Stomach smooth muscle (tissue), 2 donors: ENCODE measurements around the gene ACAA1.

Experiments
- H3K27ac ChIP-seq: one replicate; pipeline ENCODE4 v1.7.0; 2013; ENCODE audit warnings: mild to moderate bottlenecking, low read length, inconsistent platforms
- H3K27me3 ChIP-seq, 2 donors: one replicate each; pipeline ENCODE4 v1.7.0; 2013; ENCODE audit warnings: low read length in 2 of 2; ENCODE audit not compliant: insufficient read depth in 2 of 2, control insufficient read depth in 1 of 2
- H3K36me3 ChIP-seq, 2 donors: one replicate each; pipeline ENCODE4 v1.7.0; 2013; ENCODE audit warnings: low read length in 2 of 2; ENCODE audit not compliant: control insufficient read depth in 2 of 2, insufficient read depth in 2 of 2
- H3K4me1 ChIP-seq: one replicate; pipeline ENCODE4 v1.7.0; 2013; ENCODE audit warnings: low read length; ENCODE audit not compliant: control insufficient read depth, insufficient read depth
- H3K4me3 ChIP-seq, 2 donors: one replicate each; pipeline ENCODE4 v1.7.0; 2013; ENCODE audit warnings: low read length in 2 of 2
- H3K9ac ChIP-seq, 2 donors: one replicate each; pipeline ENCODE4 v1.7.0; 2013; ENCODE audit warnings: low read length in 2 of 2, mild to moderate bottlenecking in 1 of 2
- H3K9me3 ChIP-seq, 2 donors: one replicate each; pipeline ENCODE4 v1.7.0; 2013; ENCODE audit warnings: low read length in 2 of 2; ENCODE audit not compliant: control insufficient read depth in 2 of 2
- donor health status: healthy.
- donor health status: Pancreatic carcinoma.

The ACAA1 gene, protein sequence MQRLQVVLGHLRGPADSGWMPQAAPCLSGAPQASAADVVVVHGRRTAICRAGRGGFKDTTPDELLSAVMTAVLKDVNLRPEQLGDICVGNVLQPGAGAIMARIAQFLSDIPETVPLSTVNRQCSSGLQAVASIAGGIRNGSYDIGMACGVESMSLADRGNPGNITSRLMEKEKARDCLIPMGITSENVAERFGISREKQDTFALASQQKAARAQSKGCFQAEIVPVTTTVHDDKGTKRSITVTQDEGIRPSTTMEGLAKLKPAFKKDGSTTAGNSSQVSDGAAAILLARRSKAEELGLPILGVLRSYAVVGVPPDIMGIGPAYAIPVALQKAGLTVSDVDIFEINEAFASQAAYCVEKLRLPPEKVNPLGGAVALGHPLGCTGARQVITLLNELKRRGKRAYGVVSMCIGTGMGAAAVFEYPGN

DNA sequence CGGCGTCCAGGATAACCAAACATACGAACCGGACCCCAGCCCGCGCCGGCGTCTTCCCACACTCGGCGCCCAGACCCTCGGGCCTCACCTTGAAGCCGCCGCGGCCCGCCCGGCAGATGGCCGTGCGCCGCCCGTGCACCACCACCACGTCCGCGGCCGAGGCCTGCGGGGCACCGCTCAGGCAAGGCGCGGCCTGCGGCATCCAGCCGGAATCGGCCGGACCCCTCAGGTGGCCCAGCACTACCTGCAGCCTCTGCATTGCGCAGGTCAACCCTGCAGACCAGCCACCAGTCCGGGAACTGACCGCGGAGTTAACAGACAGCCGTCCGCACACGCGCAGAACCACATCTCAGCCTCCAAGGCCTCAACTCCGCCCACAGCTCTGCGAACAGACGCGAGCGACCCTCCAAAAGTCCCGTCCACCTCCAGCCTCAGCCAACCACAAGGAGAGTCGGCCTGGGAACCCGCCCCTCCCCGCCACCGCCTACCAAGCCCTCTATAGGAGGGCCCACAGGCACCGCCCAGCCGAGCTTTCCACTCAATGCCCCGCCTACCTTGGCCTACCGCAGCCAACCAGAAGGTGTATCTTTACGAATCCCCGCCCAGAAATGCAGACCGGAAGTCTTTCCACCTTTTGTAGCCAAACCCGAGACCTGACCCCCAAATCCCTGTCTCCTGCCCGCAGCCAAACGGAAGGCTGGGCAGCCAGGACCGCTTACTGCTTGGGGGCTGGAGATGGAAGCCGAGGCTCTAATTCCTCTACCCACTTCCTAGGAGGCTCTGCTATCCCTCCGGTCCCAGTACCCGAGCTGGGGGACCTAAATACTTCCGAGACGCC lies at the start of gene ACAA1:
TSS of gene ACAA1 (minus strand) at position 351 of the 838 bp plus-strand sequence. CDS start at position 259, 92 bp downstream.
- peak within 1 kb of the TSS; percentile 94 for H3K27ac ChIP-seq
- H3K27me3 ChIP-seq: no peaks in the 10 kb centered on the region
- peaks cover 24 to 33% of the 10 kb centered on the region in 2 donors for H3K36me3 ChIP-seq
- peak within 1 kb of the TSS; percentile 80 to 86 for H3K9ac ChIP-seq
- H3K4me3 ChIP-seq: peak within 1 kb of the TSS; percentile 80 to 96
- H3K4me1 ChIP-seq: peaks cover 39% of the 10 kb centered on the region
- no peaks in the 10 kb centered on the region for H3K9me3 ChIP-seq

DNA sequence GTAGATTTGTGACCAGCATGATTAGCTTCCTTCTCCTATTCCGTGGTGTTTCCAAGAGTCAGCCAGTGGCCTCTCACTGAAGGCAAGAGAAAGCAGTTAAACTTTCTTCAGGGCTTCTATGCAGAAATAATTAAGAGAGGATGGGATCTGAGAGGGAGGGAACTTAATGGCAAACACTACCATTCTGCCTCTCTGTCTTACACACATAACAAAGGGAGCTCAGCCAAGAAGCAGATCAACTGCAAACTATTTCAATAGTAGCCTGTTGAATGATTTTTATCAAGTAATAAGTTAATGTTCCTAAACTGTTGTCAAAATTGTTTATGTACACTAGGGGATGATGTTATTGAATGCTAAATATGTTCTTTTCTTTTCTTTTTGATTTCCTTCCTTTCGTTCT lies 40.3 kb upstream of the ACAA1 start:
- no peak overlapping the region for H3K9ac ChIP-seq
- H3K4me1 ChIP-seq: no peaks in the 10 kb centered on the region
- H3K27ac ChIP-seq: no peak overlapping the region
- no peaks in the 10 kb centered on the region for H3K36me3 ChIP-seq
- no peak overlapping the region for H3K4me3 ChIP-seq
- no peaks in the 10 kb centered on the region for H3K9me3 ChIP-seq
- H3K27me3 ChIP-seq: no peaks in the 10 kb centered on the region

DNA sequence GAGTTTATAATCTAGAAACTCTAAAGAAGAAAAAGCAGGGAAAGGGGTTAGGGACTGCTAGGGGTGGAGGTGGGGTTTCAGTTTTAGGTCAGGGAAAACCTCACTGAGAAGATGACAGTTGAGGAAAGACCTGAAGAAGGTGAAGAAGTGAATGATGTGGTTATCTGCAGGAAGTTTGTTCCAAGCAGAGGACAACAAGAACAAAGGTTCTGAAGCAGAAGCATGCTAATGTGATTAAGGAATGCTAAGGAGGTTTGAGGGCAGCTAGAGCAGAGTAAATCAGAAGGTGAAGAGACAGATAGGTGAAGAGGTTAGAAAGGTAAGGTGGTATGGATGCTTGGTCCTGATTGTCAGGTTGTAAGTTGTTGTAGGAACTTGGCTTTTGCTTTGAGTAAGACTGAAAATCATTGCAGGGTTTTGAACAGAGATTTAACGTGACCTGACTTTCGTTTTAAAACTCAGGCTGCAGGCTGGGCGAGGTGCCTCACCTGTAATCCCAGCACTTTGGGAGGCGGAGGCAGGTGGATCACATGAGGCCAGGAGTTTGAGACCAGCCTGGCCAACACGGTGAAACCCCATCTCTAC lies 37.0 kb upstream of the ACAA1 start:
- H3K27me3 ChIP-seq: no peaks in the 10 kb centered on the region
- no peak overlapping the region for H3K27ac ChIP-seq
- H3K4me3 ChIP-seq: no peak overlapping the region
- H3K9me3 ChIP-seq: no peaks in the 10 kb centered on the region
- no peak overlapping the region for H3K9ac ChIP-seq
- H3K36me3 ChIP-seq: no peaks in the 10 kb centered on the region
- no peaks in the 10 kb centered on the region for H3K4me1 ChIP-seq

DNA sequence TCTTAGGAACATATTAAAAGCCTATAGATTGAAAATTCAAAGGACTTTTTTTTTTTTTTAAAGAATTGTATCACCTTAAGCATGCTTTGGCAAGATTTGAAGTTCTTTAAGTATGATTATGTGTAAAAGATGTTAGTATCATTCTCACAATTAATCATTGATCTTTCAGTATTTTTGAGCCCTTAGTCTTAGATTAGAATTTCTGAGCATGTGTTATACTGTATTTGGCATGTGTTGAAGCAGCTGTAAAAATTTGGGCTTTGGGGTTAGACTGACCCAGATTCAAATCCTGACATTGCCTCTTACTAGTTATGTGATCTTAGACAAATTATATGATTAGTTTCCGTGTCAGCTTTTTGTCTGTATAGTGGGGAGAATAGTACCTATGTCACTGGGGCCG lies 34.7 kb upstream of the ACAA1 start:
- H3K27ac ChIP-seq: no peak overlapping the region
- no peaks in the 10 kb centered on the region for H3K36me3 ChIP-seq
- no peaks in the 10 kb centered on the region for H3K9me3 ChIP-seq
- H3K4me3 ChIP-seq: no peak overlapping the region
- no peak overlapping the region for H3K9ac ChIP-seq
- H3K4me1 ChIP-seq: peaks cover 6% of the 10 kb centered on the region
- H3K27me3 ChIP-seq: no peaks in the 10 kb centered on the region

DNA sequence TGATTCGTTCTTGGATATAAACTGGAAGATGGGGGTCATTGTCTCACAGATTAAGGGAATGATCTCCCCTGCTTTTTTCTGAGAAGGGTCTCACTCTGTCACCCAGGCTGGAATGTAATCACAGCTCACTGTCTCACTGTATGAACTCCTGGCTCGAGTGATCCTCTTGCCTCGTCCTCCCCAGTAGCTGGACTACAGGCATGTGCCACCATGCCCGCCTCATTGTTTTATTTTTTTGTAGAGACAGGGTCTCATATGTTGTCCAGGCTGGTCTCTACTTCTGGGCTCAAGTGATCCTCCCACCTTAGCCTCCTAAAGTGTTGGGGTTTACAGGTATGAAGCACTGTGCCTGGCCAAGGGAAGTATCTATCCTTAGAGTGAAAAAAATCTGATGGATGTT lies 33.8 kb upstream of the ACAA1 start:
- Histone ChIP-seq H3K4me1 (peaks cover 6% of the 10 kb centered on the region), H3K27me3 (no peaks in the 10 kb centered on the region), H3K27ac (no peak overlapping the region), H3K4me3 (no peak overlapping the region), H3K36me3 (no peaks in the 10 kb centered on the region), H3K9me3 (no peaks in the 10 kb centered on the region), H3K9ac (no peak overlapping the region)

DNA sequence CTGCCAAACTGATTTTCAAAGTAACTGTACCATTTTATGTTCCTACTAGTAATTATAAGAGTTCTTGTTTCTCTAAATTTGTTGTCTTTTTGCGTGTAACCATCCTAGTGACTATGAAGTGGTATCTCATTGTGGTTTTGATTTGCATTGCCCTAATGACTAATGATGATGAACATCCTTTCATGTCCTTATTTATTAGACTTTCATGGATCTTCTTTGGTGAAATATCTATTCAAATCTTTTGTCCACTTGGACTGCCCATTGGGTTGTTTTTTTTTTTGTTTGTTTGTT lies 32.0 kb upstream of the ACAA1 start:
- no peaks in the 10 kb centered on the region for H3K9me3 ChIP-seq
- no peaks in the 10 kb centered on the region for H3K27me3 ChIP-seq
- no peak overlapping the region for H3K9ac ChIP-seq
- no peak overlapping the region for H3K4me3 ChIP-seq
- H3K27ac ChIP-seq: no peak overlapping the region
- no peaks in the 10 kb centered on the region for H3K36me3 ChIP-seq
- H3K4me1 ChIP-seq: peaks cover 14% of the 10 kb centered on the region

DNA sequence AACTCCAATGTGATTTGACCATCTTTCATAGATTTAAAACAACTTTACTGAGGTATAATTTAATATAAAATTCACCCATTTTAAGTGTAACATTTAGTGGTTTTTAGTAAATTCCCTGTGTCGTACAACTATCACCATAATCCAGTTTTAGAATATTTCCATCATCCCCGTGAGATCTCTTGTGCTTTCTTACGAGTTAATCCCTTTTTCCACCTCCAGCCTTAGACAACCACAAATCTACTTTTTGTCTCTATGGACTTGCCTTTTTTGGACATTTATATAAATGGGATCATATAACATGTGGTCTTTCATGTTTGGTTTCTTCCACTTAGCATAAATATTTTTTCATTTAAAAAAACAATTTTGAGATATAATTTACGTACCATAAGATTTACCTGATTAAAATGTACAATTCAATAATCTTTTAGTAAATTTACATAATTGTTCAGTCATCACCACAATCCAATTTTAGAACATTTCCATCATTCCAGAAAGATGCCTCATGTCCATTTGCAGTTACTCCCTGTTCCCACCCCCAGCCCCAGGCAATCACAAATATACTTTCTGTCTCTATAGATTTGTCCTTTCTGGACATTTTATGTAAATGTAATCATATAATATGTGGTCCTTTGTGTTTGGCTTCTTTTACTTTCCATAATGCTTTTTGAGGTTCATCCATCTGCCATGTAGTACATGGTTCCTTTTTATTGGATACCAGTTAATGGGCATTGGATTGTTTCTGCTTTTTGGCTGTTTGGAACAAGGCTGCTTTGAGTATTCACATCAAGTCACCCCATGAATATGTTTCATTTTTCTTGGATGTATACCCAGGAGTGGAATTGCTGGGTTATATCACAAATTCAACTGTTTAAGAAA lies 31.5 kb upstream of the ACAA1 start:
- H3K4me3 ChIP-seq: no peak overlapping the region
- no peak overlapping the region for H3K9ac ChIP-seq

DNA sequence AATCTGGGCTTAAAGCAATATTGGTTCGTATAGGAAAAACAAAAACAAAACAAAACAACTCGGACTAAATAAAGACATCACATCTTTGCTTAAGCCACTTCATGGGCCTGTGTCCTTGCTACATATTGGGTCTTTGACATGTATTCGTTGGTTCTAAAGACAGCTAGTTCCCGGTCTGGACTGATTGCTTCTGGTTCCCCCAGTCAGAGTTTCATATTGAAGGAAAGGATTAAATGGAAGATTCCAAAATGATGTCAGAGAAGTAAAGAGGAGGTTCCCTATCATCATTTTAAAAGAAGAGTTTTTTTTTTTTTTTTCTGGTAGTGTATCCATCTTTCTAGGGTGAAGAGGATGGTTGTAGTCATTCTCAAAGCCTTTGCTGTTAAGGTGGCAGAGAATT lies 30.7 kb upstream of the ACAA1 start:
- Histone ChIP-seq H3K9me3 (no peaks in the 10 kb centered on the region), H3K27ac (no peak overlapping the region), H3K27me3 (no peaks in the 10 kb centered on the region), H3K9ac (no peak overlapping the region), H3K36me3 (no peaks in the 10 kb centered on the region), H3K4me1 (peaks cover 14% of the 10 kb centered on the region), H3K4me3 (no peak overlapping the region)

More for the DNA sequence above, 31.5 kb upstream of the ACAA1 start:
- no peak overlapping the region for H3K27ac ChIP-seq
- H3K4me1 ChIP-seq: peaks cover 14% of the 10 kb centered on the region
- no peaks in the 10 kb centered on the region for H3K9me3 ChIP-seq
- H3K27me3 ChIP-seq: no peaks in the 10 kb centered on the region
- no peaks in the 10 kb centered on the region for H3K36me3 ChIP-seq

DNA sequence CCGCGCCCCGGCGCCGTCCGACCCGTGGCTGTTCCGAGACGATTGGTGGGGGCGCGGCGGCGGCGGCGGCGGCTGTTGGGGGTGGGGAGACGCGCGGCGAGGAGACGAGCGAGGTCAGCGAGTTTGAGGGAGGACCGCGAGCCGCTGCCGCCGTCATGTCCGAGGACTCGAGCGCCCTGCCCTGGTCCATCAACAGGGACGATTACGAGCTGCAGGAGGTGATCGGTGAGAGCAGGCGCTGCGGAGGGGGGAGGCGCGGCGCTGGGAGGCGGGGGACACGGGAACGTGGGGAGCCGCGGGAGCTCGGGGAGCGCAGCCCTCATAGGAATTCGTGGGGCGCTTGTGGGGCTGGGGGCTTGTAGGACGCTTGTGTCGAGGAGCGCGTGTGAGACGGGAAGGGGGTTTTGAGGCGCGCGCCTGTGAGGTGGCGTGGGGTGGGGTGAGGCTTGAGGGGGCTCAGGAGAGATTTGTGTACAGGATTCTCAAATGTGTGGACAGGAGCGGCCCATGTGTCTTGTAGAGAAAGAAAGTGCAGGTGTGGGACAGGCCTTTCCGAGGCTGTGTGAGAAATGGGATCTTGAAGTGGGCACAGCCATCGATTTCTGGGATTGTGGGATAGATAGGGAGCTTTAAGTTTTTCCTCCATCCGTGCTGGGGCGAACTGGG lies 28.9 kb upstream of the ACAA1 start:
- Histone ChIP-seq H3K4me1 (peaks cover 14% of the 10 kb centered on the region), H3K4me3 (peak overlapping the region; percentile 69 to 90), H3K27ac (peak overlapping the region; percentile 95), H3K27me3 (no peaks in the 10 kb centered on the region), H3K9ac (peak overlapping the region; percentile 87 to 96), H3K9me3 (no peaks in the 10 kb centered on the region), H3K36me3 (no peaks in the 10 kb centered on the region)
